ENCODE measurements around the gene ZACN.

Gene ZACN

DNA sequence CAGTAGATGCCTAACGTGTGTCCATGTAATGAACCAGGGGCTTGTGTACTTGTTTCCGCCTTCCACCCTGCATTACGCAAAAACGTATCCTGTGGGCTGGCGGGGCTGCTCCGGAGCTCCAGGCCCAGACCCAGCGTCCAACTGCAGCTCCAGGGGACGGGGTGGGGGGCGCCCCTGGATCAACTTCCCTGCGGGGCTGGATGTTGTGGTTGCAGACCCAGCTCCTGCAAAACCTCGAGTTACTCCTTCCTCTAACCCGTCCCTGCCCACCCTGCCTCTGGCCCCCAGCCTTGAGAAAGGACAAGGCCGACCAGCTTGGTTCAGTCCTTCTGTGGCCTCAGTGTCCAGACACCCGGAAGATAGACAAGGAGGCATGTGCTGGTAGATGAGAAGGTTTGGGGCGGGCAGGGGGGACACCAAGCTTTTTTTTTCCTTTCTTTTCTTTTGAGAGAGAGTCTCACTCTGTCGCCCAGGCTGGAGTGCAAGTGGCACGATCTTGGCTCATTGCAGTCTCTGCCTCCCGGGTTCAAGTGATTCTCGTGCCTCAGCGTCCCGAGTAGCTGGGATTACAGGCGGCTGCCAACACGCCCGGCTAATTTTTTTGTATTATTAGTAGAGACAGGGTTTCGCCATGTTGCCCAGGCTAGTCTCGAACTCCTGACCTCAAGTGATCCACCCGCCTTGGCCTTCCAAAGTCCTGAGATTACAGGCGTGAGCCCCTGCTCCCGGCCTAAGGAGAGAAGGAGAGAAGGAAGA lies 25.3 kb downstream of the ZACN start:
- no peak for DNase-seq

DNA sequence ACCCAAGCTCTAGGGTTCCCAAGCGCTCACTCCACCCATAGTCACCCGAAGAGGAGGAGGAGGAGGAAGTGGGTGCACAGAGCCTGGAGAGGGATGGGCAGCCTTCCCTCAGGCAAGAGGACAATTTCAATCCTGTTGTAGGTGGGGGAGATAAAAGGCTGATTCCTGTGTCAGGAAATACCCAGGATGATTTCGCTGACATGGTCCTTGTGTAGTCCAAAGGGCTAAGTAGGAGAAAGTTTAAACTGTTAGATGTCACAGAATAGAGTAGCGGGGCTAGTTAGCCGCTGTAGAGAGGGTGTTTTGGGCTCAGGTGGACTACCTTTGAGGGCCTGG lies 25.9 kb downstream of the ZACN start:
- DNase-seq: no peak

DNA sequence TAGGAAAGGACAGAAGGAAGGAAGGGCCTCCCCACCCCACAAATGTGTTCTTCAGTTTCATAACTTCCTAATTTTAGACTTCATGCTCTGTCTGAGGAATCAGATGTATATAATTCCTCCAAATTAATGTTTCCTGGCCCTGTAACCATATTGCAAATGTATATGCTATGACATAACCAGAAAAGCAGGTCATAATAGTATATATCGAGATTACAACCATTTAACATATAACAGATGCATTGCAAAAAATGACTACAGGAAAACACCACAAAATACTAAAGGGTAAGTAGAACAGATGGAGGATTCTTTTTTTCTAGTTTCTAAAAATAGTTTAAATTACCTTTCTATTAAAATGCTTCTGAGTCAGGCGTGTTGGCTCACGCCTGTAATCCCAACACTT lies 27.7 kb downstream of the ZACN start:
- no peak for DNase-seq

DNA sequence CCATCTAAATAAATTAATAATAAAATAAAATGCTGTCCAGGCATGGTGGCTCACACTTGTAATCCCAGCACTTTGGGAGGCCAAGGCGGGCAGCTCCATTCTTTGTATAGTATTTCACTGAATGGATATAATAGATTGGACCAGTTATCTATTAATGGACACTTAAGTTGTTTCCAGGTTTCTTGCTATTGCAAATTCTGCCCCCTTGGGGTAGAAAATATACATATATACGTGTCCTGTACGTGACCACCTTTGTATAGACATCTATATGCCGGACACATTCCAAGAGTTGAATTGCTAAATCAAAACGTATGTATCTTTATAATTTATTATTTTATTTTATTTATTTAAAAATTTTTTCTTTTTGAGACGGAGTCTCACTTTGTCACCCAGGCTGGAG lies 28.5 kb downstream of the ZACN start:
- no peak for DNase-seq

DNA sequence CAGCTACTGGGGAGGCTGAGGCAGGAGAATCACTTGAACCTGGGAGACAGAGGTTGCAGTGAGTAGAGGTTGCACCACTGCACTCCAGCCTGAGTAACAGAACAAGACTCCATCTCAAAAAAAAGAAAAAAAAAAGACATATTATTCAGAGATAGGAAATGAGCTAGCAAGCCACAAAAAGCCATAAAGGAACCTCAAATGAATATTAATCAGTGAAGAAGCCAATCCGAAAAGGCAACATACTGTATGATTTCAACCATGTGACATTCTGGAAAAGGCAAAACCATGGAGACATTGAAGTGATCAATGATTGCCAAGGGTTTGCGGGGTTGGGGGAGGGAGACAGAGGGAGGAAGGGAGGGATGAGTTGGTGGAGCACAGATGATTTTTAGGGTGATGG lies 33.0 kb downstream of the ZACN start:
- DNase-seq: no peak

DNA sequence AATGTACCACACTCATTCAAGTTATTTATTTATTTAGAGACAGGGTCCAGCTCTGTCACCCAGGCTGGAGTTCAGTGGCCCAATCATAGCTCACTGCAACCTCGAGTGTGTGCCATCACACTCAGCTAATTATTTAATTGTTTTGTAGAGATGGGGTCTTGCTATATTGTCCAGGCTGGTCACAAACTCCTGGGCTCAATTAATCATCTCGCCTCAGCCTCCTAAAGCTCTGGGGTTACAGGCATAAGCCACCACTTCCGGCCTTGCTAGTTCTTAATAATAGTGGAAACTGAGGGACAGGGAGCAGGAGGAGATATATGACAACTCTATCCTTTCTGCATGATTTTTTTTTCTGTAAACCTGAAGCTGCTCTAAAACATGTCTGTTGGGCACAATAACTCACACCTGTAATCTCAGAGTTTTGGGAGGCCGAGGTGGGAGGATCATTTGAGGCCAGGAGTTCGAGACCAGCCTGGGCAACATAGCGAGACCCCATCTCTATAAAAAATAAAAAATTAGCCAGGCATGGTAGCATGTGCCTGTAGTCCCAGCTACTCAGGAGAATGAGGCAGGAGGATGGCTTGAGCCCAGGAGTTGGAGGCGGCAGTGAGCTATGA lies 36.3 kb downstream of the ZACN start:
- DNase-seq: no peak

DNA sequence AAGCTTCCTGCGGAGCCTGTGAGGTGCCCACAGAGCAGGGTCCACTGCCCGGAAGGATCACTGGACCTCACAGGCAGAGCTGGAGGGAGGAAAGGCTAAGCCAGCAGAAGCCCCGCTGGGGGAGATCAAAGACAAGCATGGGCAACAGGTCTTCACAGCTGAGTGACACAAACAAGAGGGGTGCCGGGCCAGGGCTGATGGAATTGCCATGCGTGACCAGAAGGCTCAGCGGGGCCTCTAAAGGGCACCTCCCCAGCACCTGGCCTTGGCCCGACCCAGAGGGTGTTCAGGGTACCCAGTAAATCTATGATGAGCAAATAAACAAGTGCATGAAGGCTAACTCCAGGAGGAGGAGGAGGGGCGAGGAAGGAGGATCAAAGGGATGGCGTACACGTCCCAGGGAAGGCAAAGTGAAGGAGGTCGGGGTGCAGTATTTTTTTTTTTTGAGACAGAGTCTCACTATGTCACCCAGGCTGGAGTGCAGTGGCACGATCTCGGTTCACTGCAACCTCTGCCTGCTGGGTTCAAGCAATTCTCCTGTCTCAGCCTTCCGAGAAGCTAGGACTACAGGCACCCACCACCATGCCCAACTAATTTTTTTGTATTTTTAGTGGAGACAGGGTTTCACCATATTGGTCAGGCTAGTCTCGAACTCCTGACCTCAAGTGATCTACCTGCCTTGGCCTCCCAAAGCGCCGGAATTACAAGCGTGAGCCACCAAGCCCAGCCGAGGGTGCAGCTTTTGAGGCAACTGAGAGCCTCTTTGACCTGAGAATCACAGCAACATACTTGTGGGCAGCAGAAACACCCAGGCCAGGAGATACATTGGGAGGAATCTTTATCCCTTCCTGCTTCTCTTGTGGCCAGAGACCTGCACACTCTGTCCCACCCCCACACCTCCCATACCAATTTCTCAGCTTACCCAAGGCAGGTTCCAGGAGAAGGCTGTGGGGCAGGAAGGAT lies 40.7 kb downstream of the ZACN start:
- DNase-seq: no peak

DNA sequence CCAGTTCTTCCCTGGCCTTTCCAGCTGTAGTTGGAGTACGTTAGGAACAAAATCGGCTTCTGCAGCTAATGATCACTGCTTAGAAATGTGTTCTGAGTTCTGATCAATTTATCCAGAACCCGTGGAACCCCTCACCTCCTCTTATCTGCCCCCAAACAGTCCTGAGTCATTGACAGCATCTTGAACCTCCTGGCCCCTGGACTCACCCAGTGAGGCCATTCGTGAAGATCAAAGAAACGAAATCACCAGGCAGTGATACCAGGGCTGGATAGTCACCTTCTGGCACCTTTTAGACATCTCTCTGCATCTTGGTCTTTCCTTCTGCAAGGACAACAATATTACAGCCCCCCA lies 41.7 kb downstream of the ZACN start:
- DNase-seq: no peak

DNA sequence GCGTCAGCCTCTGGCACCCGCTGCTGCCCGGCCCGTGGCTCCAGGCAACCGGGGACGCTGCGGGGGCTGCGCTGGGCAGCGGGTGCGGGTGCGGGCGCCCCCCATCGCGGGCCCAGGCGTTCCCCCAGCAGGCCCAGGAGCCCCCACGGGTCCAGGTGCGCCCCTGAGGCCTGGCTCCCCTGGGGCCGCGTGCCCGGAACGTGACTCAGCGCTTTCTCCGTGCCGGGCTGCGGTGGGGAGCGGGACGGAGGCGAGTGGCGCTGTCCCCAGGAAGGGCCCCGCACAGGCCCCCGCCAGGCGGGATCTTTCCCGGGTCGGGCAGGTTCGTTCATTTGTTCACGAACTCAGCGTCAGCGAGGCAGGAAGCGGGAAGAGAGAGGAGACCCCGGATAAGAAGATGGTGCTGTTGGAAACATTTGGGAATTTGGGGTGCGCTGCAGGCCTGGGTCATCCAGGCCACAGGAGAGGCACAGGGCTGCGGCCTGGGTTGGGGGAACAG lies 43.0 kb downstream of the ZACN start:
- DNase-seq: no peak

DNA sequence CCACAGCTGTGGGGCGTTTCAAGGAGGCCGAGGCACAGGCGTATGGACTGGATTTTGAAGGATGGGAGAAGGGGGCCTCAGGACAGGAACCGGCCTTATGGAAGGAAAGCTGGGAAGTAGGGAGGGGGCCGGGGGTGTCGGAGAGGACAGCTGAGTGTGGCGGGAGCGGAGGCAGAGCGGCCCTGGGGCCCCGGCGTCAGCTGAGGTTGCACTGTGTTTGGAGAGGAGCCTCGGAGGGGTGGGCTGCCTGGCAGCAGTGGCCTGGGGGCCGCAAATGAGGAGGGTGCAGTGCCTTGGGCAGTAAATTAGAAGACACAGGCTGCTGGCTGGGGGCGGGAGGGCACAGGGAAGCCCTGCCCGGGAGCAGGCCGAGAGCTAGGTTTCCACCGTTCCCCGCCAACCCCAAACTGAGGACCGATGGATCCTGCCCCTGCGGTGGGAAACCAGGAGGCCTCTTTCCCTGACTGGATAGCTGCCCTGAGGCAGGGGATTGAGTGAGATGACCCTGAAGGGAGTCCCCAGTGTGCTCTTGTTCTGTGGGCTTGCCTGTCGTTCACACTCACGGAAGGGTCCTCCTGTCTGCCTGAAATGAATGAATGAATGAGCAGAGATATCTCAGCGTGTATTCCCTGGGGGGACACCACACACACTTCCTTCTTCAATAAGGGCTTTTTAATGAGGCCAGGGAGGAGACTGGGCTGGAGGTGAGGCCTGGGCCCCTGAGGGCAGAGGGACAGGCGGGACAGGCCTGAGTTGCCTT lies 43.6 kb downstream of the ZACN start:
- no peak for DNase-seq

DNA sequence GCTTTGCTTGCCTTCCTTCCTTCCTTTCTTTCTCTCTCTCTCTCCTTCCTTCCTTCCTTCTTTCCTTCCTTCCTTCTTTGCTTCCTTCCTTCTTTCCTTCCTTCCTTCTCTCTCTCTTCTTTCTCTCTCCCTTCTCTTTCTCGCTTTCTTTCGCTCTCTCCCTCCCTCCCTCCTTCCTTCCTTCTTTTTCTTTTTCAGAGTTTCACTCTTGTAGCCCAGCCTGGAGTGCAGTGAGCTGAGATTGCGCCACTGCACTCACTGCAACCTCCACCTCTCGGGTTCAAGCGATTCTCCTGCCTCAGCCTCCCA lies 44.2 kb downstream of the ZACN start:
- no peak for DNase-seq

DNA sequence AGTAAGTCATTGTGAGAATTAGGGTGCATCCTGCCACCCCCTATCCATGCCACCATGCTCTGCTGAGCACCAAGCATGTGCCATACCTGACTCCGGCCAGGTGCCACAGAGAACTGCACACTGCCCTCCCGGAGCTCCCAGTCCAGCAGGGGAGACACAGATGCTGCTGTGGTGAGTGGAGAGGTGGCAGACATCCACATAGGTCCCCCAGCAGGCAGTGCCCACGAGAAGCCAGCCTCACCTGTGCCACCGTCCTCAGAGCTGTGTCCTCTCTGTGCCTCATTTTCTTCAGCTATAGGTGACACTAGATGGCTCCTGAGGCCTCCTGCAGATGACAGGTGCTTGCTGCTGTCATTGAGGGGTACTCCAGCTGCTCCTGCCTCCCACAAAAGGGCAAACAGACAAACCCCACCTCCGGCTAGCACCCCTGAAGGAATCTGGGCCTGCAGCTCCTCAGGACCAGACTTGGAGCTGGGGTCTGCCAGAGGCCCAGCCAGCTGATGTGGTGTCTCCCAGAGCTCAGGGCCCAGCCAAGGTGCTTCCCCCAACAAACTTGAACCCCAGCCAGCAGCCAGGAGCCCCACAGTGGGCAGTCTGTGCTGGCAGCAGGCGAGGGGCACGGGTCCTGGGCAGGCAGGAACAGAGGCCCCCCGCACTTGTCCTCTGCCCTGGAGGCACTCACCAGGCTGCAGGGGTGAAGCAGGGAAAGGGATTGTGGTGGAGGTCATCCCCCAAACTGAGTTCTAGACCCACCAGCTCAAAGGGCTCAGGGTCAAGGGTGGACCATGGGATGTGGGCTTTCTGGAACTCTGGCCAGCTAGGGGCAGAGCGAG lies 45.0 kb downstream of the ZACN start:
- no peak for DNase-seq

DNA sequence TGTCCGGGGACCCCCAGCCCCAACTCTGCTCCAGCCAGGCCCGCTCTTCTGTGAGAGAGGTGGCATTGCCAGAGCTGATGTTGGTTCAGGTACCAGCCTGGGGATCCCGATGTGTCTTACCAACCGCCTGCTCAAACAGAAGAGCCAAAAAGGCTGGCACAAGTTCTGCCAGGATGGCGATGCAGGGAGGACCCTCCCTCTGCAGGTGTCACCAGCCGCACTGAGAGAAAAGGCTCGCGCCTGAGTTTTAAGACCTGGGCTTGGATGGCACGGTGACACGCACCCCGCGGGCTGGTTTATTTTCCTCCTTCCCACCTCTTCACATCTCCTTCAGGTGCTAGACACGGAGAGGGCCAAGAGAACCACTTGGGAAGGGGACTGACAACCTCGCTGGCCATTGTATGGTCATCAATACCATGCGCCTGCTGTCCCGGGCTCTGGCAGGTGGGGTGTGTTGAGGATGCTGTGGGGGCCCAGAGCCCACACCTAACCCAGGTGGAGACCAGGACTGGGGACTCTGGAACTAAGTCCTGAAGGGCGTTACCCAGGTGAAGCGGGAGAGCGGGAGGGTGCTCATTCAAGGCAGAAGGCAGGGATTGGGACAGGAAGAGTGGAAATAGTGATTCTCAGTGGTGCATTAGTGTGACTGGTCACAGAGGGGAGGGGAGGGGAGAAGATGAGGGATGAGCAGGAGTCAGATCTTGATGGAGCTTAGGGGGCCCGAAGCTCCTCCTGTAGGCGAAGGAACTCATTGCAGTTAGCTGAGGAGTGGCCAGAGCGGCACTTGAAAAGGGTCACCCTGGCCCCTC lies 45.8 kb downstream of the ZACN start:
- no peak for DNase-seq

DNA sequence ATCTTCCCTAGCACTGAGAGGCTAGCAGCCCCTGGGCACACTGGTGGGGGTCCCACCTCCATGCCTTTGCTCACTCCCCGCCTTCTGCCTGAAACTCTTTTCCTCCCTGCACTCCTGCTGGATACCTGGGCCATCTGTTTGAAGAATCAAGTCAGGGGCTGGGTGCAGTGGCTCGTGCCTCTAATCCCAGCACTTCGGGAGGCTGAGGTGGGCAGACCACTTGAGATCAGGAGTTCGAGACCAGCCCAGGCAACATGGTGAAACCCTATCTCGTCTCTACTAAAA lies 46.4 kb downstream of the ZACN start:
- no peak for DNase-seq

DNA sequence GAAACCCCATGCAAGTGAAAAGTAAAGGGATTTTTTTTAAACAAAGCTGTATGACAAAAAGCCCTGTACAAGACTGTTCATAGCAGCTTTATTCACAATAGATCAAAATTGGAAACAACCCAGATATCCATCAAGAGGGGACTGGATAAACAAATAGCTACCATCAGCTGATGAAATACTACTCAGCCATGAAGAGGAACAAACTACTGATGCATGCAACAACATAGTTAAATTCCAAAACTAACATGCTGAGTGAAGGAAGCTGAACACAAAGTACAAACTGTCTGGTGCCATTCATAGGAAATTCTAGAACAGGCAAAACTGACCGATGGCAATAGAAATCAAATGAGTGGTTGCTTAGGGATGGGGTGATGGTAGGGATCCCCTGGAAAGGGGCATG lies 46.9 kb downstream of the ZACN start:
- DNase-seq: no peak

DNA sequence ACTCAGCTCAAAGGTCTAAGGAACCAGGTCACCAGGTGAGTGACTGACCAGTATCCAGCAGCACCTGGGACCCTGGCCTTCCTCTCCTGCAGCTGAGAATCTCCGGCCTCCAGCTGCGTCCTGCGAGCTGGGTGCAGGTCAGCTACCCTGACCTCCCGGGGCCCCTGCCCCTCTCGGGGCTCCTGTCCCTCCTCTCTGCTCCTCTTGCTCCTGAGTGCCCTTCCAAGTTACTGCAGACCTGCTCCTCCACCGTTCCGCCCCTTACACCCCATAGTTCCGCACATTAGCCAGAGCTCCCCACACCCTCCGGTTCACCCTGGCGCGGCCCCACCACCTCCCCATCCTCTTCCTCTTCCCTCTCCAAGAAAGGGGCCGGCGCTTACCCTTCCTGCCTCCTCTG lies 51.5 kb downstream of the ZACN start:
- DNase-seq: no peak

DNA sequence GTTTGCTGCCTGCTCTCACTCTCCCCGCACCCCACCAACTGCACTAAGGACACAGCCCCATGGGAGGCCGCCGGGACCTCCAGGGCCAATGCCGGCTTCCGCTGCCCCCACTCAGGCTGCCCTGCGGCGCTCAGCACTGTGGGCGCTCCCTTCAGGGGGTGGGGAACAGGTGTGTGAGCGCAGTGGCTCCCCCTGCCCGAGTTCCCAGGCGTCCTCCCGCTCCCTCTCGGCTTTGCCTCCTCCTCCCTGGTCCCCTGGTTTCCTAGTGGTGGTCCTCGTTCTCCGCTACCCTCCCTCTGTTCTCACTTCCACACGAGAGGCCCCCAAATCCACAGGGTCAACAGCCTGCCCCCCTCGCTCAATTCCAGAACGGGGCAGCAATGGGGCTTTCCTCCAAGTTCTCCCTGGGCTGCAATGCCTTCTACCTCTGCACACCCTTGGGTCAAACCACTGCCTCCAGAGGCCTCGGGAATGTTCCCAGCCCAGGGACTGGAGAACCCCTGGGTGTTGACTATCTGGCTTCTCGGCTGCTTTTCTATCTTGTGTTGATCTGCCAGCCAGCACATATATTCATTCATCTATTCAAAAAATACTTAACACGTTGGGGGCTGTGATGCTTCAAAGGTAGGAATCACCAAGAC lies 52.2 kb downstream of the ZACN start:
- DNase-seq: no peak

DNA sequence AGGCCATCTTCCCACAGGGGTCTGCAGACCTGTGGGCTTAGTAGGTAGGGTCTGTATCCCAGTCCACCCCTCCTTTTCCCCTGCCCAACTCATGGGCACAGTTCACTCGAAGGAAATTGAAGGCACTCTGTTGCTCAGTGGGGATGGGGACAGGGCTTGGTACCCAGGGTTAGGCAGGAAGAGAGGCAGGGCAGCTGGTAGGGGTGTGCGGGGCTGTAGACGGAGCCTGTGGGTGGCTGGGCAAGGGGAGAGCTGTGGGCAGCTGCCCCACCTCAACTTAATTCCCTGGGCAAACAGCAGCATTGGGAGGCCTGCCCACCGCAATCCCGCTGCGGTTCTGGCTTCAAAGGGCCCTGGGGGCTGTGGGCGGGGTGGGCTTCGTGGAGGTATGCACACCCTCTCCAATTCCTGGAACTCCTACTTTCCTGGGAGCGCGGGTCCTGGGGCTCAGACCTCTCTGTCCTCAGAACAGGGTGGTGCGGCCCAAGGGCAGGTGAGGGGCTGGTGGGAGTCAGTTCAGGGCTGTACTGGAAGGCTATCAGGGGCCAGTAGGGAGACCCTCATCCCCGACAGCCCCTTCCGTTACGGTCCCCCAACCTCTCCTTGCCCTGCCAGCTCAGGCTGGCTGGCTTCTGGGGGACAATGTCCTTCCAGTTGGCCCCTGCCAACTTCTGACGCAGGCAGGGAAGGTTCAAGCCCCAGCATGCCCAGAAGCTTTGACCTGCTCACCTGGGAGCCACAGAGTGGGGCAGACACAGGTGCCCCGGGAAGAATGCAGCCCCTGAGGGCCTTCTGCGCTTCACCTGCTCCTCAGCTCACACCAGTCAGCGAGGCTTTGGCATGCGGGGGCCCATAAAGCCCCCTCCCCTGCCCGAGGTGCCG lies 53.0 kb downstream of the ZACN start:
- DNase-seq: no peak

Measured in activated gamma-delta T cell treated with Interleukin-2 at 50 U/mL for 16 hours (primary cell).